CD4-positive, alpha-beta T cell treated with Interleukin-6 at 100 ng/mL for 8 hours (primary cell): ENCODE results near the gene BBOX1.

Experiments used
- DNase-seq: peaks from one replicate; pipeline ENCODE4 v3.0.0-alpha.2; 2020; ENCODE audit warnings: mixed read lengths, low spot score

The BBOX1 gene

DNA sequence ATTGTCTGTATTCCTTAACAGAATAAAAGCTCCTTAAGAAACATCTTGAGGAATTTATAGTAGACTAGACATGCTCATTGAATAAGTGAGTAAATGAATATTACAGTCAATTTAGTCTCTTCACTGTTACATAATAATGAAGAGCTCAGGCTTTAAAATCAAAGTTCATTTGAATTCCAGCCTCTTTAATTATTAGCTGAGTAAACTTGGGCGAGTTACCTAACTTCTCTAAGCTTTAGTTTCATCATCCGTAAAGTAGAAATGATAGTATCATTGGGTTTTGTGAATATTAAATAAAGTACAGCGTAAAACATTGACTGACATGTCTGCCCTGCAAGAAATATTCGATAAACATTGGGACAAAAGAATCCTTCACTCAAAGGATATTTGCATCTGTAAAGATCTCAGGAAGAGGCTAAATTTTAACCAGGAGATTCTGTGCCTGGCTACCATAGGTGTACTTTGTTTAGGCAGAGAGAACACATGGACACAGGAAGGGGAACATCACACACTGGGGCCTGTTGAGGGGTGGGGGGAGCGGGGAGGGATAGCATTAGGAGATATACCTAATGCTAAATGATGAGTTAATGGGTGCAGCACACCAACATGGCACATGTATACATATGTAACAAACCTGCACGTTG is 15.2 kb upstream of the BBOX1 start:
- no peak for DNase-seq

DNA sequence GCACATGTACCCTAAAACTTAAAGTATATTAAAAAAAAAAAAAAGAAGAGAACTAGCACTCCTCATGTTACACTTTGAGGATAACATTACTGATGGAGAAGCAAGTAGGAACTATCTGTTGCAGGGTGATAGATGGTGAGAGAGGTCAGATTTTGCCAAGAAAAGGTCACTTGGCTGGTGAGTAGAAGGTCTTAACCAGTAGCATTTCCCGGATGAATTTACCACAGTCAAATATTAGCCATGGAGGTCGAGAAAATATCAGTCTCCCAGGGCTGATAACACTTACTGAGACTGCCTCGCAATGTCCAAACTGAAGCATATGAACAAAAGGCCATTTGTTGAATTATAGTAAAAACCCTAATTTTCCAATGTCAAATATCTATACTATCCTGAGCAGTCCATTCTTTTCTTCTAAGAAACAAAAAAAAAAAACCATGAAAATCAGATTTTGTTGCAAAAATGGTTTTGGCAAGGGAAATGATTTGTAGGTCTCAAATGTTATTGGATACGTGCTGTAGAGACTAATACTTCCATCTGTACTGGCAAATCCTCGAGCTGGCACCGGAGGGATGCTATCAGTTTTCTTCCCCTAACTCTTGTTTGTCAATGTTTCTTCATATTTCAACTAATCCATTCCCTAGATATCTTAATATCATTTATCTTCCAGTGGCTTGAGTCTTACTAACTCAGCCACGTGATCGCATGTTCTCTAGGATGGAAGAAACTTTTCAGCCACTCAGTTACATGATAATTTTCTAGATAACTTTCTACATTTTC is 14.5 kb upstream of the BBOX1 start:
- no peak for DNase-seq

DNA sequence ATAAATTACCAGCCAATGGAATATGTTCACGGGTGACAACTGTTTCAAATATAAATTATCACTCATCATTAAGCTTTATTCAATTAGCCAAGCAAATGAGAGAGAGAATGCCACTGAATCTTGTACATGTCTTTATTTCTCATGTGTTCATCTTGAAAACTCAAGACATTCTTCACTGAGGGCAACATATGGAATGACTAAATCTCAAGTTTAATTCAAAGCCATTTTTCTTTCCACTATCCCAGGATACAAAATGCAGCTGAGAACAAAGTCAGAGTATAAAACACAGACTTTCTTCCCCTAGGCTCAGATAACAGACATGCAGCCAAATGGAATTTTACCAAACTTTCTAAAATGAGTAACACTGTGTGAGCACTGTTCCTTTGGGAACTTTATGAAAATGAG is 12.1 kb upstream of the BBOX1 start:
- no peak for DNase-seq

DNA sequence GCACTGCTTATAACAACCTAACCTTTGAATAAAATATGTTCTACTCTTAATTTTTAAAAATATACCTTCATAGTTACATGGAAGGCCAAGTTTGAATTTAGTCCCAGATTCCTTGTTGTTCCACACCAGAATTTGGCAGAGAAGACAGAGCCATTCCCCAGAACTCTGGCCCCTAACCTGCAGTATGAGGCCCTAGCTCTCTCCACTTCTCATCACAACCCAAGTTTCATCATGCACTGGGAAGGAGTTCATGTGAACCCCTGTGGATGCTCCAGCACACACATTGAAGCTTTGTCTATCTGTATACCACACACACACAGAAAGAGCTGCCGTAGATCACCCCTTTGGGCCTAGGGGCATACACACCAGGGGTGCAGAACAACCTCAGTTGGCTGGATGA is 10.6 kb upstream of the BBOX1 start:
- DNase-seq = no peak

DNA sequence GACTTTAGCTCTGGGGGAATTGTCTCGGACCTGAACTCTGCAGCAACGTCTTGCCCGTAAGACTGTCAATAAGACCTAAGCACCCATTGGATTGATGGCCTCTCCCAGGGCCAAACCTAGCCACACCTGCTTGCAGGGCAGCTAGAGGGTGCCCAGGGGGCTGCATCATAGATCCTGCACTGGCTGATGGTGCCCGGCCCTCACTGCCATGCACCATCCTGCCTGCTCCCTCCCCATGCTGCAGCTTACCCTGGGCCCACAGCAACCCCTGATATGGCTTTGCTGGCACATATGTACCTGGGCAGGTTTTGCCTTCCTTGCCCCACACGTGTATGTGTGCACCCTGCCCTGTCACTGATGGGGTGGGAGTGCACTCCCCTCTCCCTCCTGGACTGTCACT is 8.9 kb upstream of the BBOX1 start:
- DNase-seq = no peak

DNA sequence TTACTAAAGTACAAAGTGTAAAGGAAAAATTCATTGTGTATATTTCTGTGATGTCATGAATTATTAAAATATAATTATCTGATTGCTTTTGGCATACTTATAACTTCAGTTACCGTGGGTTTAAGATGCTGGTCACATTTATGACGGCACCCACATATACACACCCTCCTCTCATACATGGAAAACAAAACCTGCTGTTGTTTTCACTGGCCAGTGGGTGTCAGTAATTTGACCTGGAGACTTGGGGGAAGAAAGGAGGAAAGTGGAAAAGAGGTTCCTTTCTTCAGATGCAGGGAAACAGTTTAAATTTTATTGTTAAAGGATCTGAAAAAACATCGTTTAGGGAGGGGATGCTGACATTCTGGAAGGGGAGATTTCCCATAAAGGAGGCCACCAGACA is 742 bp upstream of the BBOX1 start:
- DNase-seq = no peak

DNA sequence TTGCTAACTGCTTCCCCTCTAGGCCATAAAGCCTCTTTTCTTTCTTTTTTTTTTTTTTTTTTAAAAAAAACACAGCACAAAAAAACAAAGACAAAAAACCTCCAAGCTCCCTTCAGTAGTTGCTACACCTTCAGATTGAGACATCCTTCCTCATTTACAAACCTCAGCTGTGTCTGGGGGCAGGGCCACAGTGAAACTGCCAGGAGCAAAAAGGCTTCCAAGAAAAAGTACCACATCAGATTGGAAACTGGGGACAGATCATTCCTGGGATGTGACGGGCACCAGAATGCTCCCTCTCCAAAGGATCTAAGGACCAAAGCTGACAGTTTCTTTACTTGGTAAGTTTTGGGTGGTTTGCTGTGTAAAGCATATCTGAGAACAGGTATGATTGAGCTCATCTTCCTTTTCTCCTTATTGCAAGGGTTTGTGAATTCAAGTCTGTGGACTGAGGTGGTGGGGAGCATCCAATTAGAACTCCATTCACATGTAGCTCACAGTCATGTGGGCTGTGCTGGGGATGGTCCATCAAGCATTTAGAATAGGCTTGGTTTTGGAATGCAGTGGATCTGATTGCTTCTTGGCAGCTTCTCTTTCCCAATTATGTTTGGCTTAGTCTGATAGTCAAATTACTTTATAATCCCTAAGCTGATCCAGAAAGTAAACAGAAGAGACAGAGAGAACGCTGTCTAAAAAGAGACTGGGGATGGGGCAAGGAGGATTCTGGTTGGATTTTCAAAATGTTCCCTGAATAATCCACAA is 705 bp downstream of the BBOX1 start:
- no peak for DNase-seq

DNA sequence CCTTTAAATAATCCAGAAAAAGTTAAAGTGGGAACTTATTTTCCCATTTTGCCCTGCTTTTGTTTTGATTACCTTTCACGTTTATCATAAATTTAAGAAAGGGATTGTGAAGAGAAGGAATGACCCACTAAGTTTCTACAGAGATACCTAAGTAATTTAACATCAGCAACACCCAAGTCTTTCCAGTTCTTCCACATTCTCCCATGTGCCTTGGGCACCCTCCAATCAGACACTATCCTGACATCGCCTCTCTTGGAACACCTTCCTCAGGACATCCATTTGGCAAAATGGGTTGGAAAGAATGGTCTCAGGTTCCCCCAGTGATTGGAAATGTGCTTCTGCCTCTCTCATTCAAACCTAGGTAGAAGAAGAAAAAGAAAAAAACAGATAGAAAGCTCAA is 6.3 kb downstream of the BBOX1 start:
- no peak for DNase-seq

DNA sequence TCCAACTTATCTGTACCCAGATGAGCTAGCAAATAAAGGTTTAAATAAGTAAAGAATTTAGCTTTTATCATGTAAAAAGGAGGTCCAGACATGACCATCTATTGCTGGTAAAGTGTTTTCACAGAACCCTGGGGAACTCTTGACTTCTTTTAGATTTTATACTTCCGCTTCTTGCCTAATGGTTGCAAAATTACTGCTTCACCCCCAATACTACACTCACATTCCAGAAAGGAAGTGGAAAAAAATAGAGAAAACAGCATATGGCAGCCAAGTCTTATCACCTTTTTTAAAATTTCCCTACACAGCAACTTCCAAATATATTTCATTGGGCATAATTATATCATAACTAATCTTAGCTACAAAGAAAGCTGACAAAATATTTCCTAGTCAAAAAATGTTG is 12.1 kb downstream of the BBOX1 start:
- no peak for DNase-seq

DNA sequence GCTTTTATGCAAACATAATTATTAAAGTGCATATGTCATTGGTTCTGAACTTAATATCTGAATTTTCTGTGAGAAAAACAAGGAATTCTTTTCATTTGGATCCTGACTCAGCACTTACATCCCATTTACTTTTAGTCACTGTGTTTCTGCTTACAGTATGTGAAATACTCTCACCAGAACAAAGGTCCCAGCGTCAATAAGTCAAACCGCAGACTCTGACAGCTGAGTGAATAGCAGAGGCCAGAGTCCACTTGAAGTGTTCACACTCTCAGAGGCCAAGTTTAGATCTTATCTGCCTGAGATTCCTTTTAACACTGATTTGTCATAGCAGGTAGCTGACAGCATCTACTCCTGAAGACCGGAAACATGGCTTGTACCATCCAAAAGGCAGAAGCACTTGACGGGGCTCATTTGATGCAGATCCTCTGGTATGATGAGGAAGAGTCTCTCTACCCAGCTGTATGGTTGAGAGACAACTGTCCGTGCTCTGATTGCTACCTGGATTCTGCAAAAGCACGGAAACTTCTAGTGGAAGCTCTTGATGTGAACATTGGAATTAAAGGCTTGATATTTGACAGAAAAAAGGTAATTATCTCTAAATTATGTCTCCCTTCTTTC is 14.6 kb downstream of the BBOX1 start:
- DNase-seq = no peak

DNA sequence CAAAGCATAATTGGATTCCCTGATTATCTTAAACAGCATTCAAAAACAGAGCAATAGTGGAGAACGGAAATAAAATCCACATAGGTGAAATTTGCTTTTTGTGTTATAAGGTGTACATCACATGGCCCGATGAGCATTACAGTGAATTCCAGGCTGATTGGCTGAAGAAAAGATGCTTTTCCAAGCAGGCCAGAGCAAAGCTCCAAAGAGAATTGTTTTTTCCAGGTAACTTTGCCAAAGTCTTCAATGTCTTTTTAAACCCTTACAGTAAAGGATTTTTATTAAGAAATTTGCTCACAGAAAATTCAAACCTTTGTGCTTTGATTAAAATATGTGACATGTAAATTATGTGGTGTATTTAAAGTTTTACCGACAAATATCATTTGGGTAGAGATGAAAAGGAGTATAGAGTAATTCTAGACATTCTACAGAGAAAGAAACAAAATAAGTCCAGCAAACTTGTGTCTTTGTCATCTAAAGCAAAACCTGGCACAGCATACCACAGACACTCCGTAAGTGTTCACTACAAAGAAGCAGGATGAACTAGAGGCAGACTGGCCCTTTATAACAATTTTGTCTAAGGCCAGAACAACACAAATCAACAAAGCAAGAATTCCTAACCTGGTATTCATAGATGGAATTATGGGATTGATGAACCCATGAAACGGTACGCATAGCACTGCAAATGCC is 16.6 kb downstream of the BBOX1 start:
- DNase-seq = no peak

DNA sequence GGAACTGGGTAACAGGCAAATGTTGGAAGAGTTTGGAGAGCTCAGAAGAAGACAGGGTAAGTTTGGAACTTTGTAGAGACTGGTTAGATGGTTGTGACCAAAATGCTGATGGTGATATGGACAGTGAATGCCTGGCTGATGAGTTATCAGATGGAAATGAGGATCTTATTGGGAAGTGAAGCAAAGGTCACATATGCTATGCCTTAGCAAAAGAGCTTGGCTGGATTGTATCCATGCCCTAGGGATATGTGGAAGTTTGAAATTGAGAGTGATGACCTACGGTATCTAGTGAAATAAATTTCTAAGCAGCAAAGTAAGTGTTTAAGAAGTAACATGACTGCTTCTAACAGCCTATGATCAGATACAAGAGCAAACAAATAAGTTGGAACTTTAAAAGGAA is 17.8 kb downstream of the BBOX1 start:
- no peak for DNase-seq

DNA sequence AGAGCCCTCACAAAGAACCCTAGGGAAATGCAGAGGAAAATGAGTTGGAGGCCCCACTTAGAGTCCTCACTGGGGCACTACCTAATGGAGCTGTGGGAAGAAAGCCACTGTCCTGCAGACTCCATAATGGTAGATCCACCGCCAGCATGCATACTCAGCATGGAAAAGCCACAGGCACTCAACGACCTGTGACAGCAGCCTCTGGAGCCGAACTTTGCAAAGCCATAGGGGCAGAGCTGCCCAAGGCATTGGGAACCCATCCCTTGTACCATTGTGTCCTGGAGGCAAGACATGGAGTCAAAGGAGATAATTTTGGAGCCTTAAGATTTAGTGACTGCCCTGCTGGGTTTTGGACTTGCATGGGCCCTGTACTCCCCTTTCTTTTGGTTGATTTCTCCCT is 18.8 kb downstream of the BBOX1 start:
- no peak for DNase-seq

DNA sequence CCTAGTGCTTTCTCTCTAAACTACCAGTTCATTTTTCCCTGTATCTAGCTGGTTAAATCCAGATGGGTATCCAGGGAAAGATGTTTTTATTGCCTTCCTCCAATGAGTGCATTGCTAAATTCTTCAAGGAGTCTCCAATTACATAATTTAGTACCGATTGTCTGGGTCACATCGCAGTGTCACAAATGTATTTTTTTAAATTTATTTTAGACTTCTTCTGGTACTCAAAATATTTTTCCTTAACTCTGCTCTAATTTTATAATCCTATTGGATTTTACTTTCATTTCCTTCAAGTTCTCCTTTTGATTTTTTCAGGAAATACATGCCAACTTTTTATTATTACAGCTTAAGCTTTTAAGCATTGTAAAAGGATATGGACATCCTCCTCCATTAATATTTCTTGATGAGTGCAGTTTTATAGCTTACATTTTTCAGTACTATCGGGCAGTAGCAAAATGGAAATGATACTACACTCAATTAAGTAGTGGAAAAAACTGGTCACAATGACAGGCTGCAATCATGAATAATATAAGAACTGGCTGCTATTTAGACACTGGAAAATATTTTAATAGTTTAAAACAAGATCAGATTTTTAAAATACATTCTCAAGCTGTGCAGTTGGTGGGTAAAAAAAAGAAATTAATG is 20.3 kb downstream of the BBOX1 start:
- DNase-seq = no peak

DNA sequence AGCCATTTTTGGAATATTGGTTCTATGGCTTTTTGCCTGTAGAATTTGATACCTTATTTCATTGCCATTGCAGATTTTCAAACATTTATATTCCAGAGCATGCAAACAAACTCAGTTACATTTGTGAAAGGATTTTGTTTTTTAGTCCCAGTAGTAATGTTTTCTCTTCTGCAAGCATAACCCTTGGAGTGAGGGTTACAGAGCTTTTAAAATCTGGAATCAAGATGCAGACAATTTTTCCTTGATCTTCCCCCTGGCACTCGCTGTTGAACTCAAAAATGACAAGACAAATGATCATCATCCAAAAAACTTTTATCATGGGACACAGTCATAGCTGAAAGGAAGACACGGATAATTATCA is 20.8 kb downstream of the BBOX1 start:
- no peak for DNase-seq

DNA sequence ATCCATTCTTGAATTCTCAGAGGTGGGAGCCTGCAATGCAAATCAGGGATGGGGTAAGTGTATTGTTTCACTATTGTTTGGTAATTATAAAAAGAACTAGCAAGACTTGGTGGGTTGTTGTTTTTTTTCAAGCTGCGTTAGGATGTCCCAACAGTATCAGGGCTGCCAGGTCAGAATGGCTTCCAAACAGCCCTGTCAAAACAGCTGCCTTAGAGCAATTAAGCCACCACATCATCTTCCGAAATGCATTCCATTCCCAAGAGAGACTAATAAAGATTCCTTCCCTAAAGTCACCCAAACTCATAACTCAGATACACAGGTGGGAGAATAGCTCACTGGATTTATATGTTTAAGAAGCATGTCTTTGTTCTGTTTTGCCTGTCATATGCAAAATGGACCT is 23.5 kb downstream of the BBOX1 start:
- no peak for DNase-seq

DNA sequence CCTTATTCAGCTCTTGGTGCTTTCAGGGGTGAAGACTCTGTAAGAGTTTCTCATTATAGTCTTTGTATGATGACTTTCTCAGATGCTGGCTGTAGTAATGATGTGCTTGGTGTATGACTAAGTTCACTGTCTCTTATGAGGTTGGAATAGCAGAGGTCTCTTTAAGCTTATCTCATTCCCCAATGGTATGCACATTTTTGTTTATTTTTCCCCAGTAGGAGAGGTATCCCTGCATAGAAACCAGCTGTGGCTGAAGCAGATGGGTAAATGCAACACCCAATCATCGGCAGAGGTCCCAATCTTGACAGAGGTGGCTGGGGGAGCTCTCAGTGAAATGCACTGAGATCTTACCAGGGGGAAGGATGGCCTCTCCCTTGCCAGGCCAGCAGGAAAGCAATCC is 34.6 kb downstream of the BBOX1 start:
- DNase-seq = no peak

DNA sequence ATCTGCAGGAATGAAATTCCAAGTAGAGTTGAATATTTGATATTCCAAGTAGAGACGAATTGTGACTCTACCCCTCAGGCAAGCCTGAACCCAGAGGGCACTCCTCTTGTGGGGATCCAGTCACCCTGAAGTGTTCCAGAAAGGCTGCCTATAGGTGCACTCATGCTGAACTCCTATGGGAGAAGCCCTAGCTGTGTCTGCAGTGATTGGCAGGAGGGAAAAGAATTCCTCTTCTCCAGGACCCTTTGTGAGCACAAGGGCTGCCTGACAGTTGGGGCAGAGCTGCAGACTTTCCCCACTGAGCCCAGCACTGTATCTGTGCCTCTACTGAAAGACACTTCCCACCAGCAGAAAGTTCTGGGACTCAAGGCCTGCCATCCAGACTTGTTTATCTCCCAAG is 35.0 kb downstream of the BBOX1 start:
- no peak for DNase-seq

DNA sequence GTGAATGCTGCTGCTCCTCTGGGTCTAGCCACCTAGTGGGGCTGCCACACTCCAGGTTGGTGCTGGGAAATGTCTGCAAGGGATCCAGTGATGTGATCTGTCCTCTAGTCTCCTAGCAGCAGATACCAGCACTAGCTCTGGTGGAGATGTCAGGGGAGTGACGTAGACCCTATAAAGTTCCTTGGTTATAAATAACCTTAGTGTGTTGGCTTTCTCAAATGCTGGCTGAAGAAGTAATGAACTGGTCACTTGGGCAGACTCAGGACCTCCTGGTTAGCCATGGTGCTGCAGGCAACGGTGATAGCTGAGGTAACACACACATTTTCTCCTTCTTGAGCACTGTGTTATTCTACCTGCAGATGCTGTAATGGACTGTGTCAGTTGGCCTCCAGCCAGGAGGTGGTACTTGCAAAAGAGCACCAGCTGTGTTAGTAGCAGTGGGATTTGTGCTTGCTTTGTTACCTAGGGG is 35.5 kb downstream of the BBOX1 start:
- DNase-seq = no peak

DNA sequence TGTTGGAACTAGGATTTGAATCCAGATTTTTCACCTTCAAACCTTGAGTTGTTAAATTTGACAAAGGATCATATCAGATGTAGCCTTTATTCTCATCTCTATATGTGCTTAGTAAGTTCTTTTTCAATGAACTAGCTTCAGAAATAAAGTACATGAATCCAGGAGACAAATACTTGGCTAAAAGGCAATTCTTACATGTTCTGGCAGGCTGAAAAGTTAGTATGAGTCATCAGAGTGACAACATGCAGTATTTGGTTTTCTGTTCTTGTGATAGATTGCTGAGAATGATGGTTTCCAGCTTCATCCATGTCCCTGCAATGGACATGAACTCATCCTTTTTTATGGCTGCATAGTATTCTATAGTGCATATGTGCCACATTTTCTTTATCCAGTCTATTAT is 40.4 kb downstream of the BBOX1 start:
- DNase-seq = no peak

DNA sequence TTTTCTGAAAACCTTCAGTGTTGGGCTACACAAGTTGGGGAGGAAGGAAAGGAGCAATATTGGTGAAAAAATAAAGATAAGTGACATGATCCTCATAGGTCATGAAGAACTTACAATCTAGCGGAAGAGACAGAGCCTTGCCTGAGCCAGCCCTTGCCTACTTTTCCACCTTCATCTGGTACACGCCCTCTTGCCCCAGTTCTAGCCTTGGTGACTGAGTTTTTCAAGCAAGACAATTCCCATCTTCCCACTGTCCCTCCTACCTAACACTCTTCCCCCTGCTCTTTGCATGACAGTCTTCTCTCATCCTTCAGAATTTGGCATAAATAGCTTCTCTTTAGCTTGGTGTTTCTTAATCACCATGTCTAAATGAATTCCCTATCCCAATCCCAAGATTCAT is 42.6 kb downstream of the BBOX1 start:
- DNase-seq = no peak

DNA sequence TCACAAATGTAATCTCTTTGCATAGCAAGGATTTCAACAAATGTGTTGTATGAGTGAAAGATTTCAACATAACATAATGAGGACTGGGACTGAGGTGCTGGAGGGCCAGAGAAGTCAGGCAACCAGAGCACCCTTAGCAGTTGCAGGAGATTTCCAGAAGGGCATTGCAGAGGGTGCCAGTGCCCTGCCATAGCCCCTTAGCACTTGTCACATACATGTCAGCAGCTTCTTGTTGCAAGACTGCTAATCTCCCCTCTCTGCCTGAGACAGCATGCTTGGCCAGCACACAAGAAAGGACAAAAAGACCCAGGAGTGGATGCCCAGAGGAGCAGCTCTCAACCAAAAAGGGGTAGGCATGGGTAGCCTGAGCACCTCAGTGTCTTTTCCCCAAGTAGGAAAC is 43.2 kb downstream of the BBOX1 start:
- no peak for DNase-seq
